IMR-90 (cell line): ENCODE data around the gene CARD14. TPM values are rescaled to one million over a fixed set of nuclear protein-coding genes. Genes with fewer than 3 reads are reported as not detected.
A peak's percentile ranks its signal among the peaks of the same experiment; 100 is the strongest.

Experiments
- ATAC-seq: fragments of 200-7000 bp; cut with Tn5 transposase; 2 replicates; pipeline ENCODE4 v1.9.1; 2020; ENCODE audit warnings: low read depth, mild to moderate bottlenecking, moderate library complexity
- BruUV-seq: library from RNA; stranded (reverse); fragments of 400-500 nt; replicated peaks from 2 replicates; lab custom pipeline; 2021; lab: Mats Ljungman, UMichigan
- CTCF ChIA-PET: fragments of 300-600 bp; formaldehyde crosslinking; extraction: SDS; loops from one replicate; lab custom pipeline; 2021; ENCODE audit warnings: antibody characterized with exemption; lab: Yijun Ruan, JAX
- POLR2A ChIA-PET: fragments of 300-600 bp; sonication (Branson Sonifier 250); formaldehyde crosslinking; loops from one replicate; lab custom pipeline; 2022; ENCODE audit warnings: antibody characterized with exemption; ENCODE audit not compliant: unreplicated experiment; lab: Charles Lee
- DNase-seq: peaks from one replicate; pipeline ENCODE4 v3.0.0; 2013
- H2AFZ ChIP-seq: replicated peaks from 2 replicates; pipeline ENCODE3; 2013; ENCODE audit warnings: low read length, mild to moderate bottlenecking; ENCODE audit not compliant: poor library complexity
- H2AK5ac ChIP-seq: 2 replicates; pipeline ENCODE4 v1.6.1; 2013; ENCODE audit warnings: low read depth, low read length, inconsistent platforms
- H2AK9ac ChIP-seq: replicated peaks from 2 replicates; pipeline ENCODE3; 2013; ENCODE audit warnings: mild to moderate bottlenecking, low read depth, low read length, moderate library complexity; ENCODE audit not compliant: poor library complexity
- H2BK120ac ChIP-seq: 2 replicates; pipeline ENCODE4 v1.6.1; 2013; ENCODE audit warnings: low read depth, low read length, inconsistent platforms
- H2BK15ac ChIP-seq: 3 replicates; pipeline ENCODE4 v1.6.1; 2013; ENCODE audit warnings: low read depth, low read length, inconsistent platforms
- H2BK20ac ChIP-seq: 2 replicates; pipeline ENCODE4 v1.6.1; 2013; ENCODE audit warnings: low read depth, mild to moderate bottlenecking, inconsistent platforms, low read length, moderate library complexity
- H2BK5ac ChIP-seq: 2 replicates; pipeline ENCODE4 v1.6.1; 2013; ENCODE audit warnings: mild to moderate bottlenecking, low read depth, low read length, inconsistent platforms; ENCODE audit not compliant: poor library complexity, severe bottlenecking
- H3K14ac ChIP-seq: replicated peaks from 2 replicates; pipeline ENCODE4 v1.6.1; 2013; ENCODE audit warnings: low read depth, low read length, inconsistent platforms
- H3K18ac ChIP-seq: 2 replicates; pipeline ENCODE4 v1.6.1; 2013; ENCODE audit warnings: low read depth, low read length, control low read depth
- H3K23ac ChIP-seq: 2 replicates; pipeline ENCODE4 v1.6.1; 2013; ENCODE audit warnings: low read depth, low read length, inconsistent platforms
- H3K27ac ChIP-seq: 2 replicates; pipeline ENCODE4 v1.5.1; 2013; ENCODE audit warnings: mild to moderate bottlenecking, control low read depth, low read length; ENCODE audit not compliant: insufficient read depth
- H3K27me3 ChIP-seq: 2 replicates; pipeline ENCODE4 v1.6.1; 2013; ENCODE audit warnings: low read length; ENCODE audit not compliant: control insufficient read depth, insufficient read depth
- H3K36me3 ChIP-seq: 2 replicates; pipeline ENCODE4 v1.6.1; 2013; ENCODE audit warnings: low read length, mixed read lengths; ENCODE audit not compliant: control insufficient read depth, insufficient read depth
- H3K4ac ChIP-seq: 2 replicates; pipeline ENCODE4 v1.6.1; 2013; ENCODE audit warnings: low read depth, low read length, inconsistent platforms
- H3K4me1 ChIP-seq: 2 replicates; pipeline ENCODE4 v1.6.1; 2013; ENCODE audit warnings: low read length, mixed read lengths; ENCODE audit not compliant: control insufficient read depth, insufficient read depth
- H3K4me2 ChIP-seq: 2 replicates; pipeline ENCODE4 v1.6.1; 2013; ENCODE audit warnings: low read depth, mild to moderate bottlenecking, control low read depth, low read length, moderate library complexity
- H3K4me3 ChIP-seq: 2 replicates; pipeline ENCODE4 v1.5.1; 2013; ENCODE audit warnings: low read depth, mild to moderate bottlenecking, control low read depth, low read length, moderate library complexity; ENCODE audit not compliant: insufficient read depth
- H3K56ac ChIP-seq: 2 replicates; pipeline ENCODE4 v1.6.1; 2013; ENCODE audit warnings: low read length, inconsistent platforms; ENCODE audit not compliant: insufficient read depth; ENCODE audit errors: extremely low read depth
- H3K79me1 ChIP-seq, 2 experiments: 2 replicates each; pipeline ENCODE4 v1.6.1; 2013; ENCODE audit warnings: low read length in 2 of 2, inconsistent platforms in 1 of 2, low read depth in 1 of 2
- H3K9ac ChIP-seq: 2 replicates; pipeline ENCODE4 v1.6.1; 2013; ENCODE audit warnings: low read depth, low read length, control low read depth
- H3K9me1 ChIP-seq: 2 replicates; pipeline ENCODE4 v1.6.1; 2013; ENCODE audit warnings: low read length, inconsistent platforms; ENCODE audit not compliant: insufficient read depth
- H3K9me3 ChIP-seq: 2 replicates; pipeline ENCODE4 v1.6.1; 2013; ENCODE audit warnings: low read length; ENCODE audit not compliant: control insufficient read depth, insufficient read depth
- H4K20me1 ChIP-seq: 2 replicates; pipeline ENCODE4 v1.6.1; 2013; ENCODE audit warnings: low read length, inconsistent platforms; ENCODE audit not compliant: insufficient read depth
- H4K5ac ChIP-seq: 2 replicates; pipeline ENCODE4 v1.6.1; 2013; ENCODE audit warnings: mild to moderate bottlenecking, low read depth, low read length, control low read depth
- H4K8ac ChIP-seq, 2 experiments: 2 replicates each; pipeline ENCODE4 v1.6.1; 2013; ENCODE audit warnings: low read depth in 2 of 2, low read length in 2 of 2, control low read depth in 1 of 2, inconsistent platforms in 1 of 2
- H4K91ac ChIP-seq: 2 replicates; pipeline ENCODE4 v1.6.1; 2013; ENCODE audit warnings: low read depth, low read length, inconsistent platforms; ENCODE audit not compliant: insufficient read depth
- FOS ChIP-seq: fragments of 150-350 bp; IDR thresholded peaks from 2 replicates; pipeline ENCODE4 v1.6.1; 2016; ENCODE audit warnings: low read depth, low read length
- MAFK ChIP-seq: IDR thresholded peaks from 2 replicates; pipeline ENCODE4 v1.6.1; 2012; ENCODE audit warnings: low read depth, low read length, improper control_type of control experiment
- RCOR1 ChIP-seq: IDR thresholded peaks from 2 replicates; pipeline ENCODE4 v1.6.1; 2012; ENCODE audit warnings: mild to moderate bottlenecking, low read length, improper control_type of control experiment; ENCODE audit not compliant: insufficient replicate concordance
- WGBS, 2 experiments: methylation state at CpG; one replicate each; pipeline versions ENCODE4 v1.1.5 to v1.1.7; 2013; ENCODE audit warnings: missing lambda C conversion rate in 2 of 2; ENCODE audit not compliant: insufficient read length in 1 of 2; ENCODE audit errors: extremely low coverage in 2 of 2; 5-methylcytosine and 5-hydroxymethylcytosine counted together
- dilution Hi-C: fragments of 300-500 bp; cut with HindIII; formaldehyde crosslinking; loops from one replicate; pipeline ENCODE4 v1.14.3; 2018; ENCODE audit warnings: low sequenced_read_pairs; ENCODE audit not compliant: unreplicated experiment
- in situ Hi-C: fragments of 300-500 bp; cut with MboI; formaldehyde crosslinking; loops from 3 replicates; pipeline ENCODE4 v1.14.3; 2019; ENCODE audit warnings: low sequenced_read_pairs, inconsistent platforms, mixed read lengths
- intact Hi-C: fragments of 100-400 bp; cut with micrococcal nuclease; formaldehyde crosslinking; loops from 2 replicates; pipeline ENCODE4 v1.10.0; 2022
- polyA plus RNA-seq, 3 experiments: library from polyadenylated mRNA; depleted of rRNA; stranded (reverse); fragments of >200 nt; gene quantifications; 2 replicates each; pipeline ENCODE4 v1.2.3, GENCODE V29; 2012; ENCODE audit warnings: low replicate concordance in 1 of 3
- total RNA-seq: library from RNA; depleted of rRNA; stranded (reverse); fragments of >200 nt; gene quantifications from 2 replicates; pipeline ENCODE4 v1.2.3, GENCODE V29; 2012

CARD14 gene
- total and polyA plus RNA-seq, 2 of the 4 experiments (the other 2 are of a cell fraction), result not detected

GRCh38 chr17:80142929-80143328 lies 26.9 kb upstream of the CARD14 start:
- Histone ChIP-seq H3K14ac (no peak overlapping the region), H2BK15ac (no peak overlapping the region), H3K4me3 (no peak overlapping the region), H4K91ac (no peak overlapping the region), H3K18ac (no peak overlapping the region), H4K8ac (no peak overlapping the region), H3K9ac (no peak overlapping the region), H3K9me3 (no peaks in the 10 kb centered on the region), H3K23ac (no peak overlapping the region), H3K56ac (no peak overlapping the region), H3K27me3 (no peaks in the 10 kb centered on the region), H2AK9ac (no peak overlapping the region), H2BK120ac (no peak overlapping the region), H3K4ac (no peak overlapping the region), H4K5ac (no peak overlapping the region), H3K9me1 (peaks cover 10% of the 10 kb centered on the region), H2AFZ (no peak overlapping the region), H4K20me1 (peaks cover 27% of the 10 kb centered on the region), H3K4me2 (no peak overlapping the region), H3K79me1 (peaks cover 22 to 62% of the 10 kb centered on the region in 2 experiments), H2BK20ac (no peak overlapping the region), H3K36me3 (peaks cover 50% of the 10 kb centered on the region), H2AK5ac (no peak overlapping the region), H3K4me1 (peaks cover 5% of the 10 kb centered on the region; the same call in 1 of the 2 replicates), H3K27ac (no peak overlapping the region), H2BK5ac (no peak overlapping the region)
- ChIA-PET POLR2A (no interaction called here), CTCF (interaction anchor here (3.2 kb wide), 1 partner anchor 42 kb away, joined by 9 read pairs; the partner anchor contains the start of gene GAA)
- DNase-seq (no peak), ATAC-seq (no peak)
- BruUV-seq, result no TSS peak
- intact Hi-C loops (no loop called here), dilution Hi-C loops (no loop called here), in situ Hi-C loops (no loop called here)
- peak; percentile 71 for TF ChIP-seq MAFK
- TF ChIP-seq RCOR1, result no peak
- no peak for TF ChIP-seq FOS
- WGBS, 2 experiments, result no CpG with 5 or more reads among the region's 6 CpGs
